GM12864 (cell line): ENCODE results near the gene CTRB2.

Experiments used
- DNase-seq: peaks from one replicate; pipeline ENCODE4 v3.0.0-alpha.2; 2011; ENCODE audit warnings: low read depth
- H3K4me3 ChIP-seq: 2 replicates; pipeline ENCODE4 v1.5.1; 2011; ENCODE audit warnings: mild to moderate bottlenecking, low read depth, low read length, control low read depth
- CTCF ChIP-seq: IDR thresholded peaks from 2 replicates; pipeline ENCODE4 v1.5.1; 2011; ENCODE audit warnings: low read depth, mild to moderate bottlenecking, moderate library complexity, low read length, control low read depth, inconsistent platforms; ENCODE audit errors: missing control alignments

Gene CTRB2

GRCh38 chr16:75229172-75230031 lies 22.4 kb upstream of the CTRB2 start:
- no peak for TF ChIP-seq CTCF
- no peak for DNase-seq

GRCh38 chr16:75228143-75228976 lies 21.4 kb upstream of the CTRB2 start:
- DNase-seq, result no peak
- H3K4me3 ChIP-seq, result no peak overlapping the region
- TF ChIP-seq CTCF, result no peak

More at GRCh38 chr16:75229172-75230031, 22.4 kb upstream of the CTRB2 start:
- H3K4me3 ChIP-seq, result no peak overlapping the region

- no peak overlapping the region for H3K4me3 ChIP-seq
- DNase-seq, result no peak
- TF ChIP-seq CTCF, result no peak
These were observed 20.6 kb upstream of the CTRB2 start for GRCh38 chr16:75227361-75228142.

GRCh38 chr16:75226550-75227360 lies 19.8 kb upstream of the CTRB2 start:
- no peak overlapping the region for H3K4me3 ChIP-seq
- no peak for DNase-seq
- TF ChIP-seq CTCF, result no peak

GRCh38 chr16:75225678-75226515 lies 18.9 kb upstream of the CTRB2 start:
- no peak for DNase-seq
- H3K4me3 ChIP-seq, result no peak overlapping the region
- TF ChIP-seq CTCF, result no peak

GRCh38 chr16:75225092-75225491 lies 18.1 kb upstream of the CTRB2 start:
- no peak for DNase-seq
- no peak overlapping the region for H3K4me3 ChIP-seq
- TF ChIP-seq CTCF, result no peak
